ENCODE results near the gene KICS2. TPM values are rescaled to one million over a fixed set of nuclear protein-coding genes. Genes with fewer than 3 reads are reported as not detected.
"Not testable (repeated sequence)": the region's sequence is repeated elsewhere in the genome, so short reads cannot be mapped to it uniquely, and the experiment has no call there.

The KICS2 gene
- total and polyA plus RNA-seq, 4 donors: 3.4 to 7.0 (median 4.4) TPM

DNA sequence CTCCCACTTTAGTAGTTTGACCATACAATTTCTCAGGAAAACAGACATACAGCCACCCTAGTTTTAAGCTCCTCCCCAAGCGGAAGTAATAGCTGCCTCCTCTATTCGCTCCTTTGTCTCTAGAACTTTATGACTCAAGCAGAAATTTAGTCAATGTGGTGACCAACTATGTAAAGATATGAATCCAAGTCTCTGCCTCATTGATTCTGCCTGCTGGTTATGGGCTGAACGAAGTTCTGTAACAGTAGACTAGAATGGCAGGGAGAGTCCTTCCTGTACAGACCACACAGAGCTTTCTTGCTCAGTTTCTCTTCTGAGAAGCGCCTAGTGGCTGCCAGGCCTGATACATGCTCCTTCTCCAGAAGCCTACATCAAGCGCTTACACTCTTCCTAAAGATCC is 19.1 kb downstream of the KICS2 start:
- Histone ChIP-seq H3K36me3 (ENCODE audit: control insufficient read depth, insufficient read depth, low read length) (no peaks in the 10 kb centered on the region), H3K9me3 (ENCODE audit: control insufficient read depth, insufficient read depth, low read length) (no peaks in the 10 kb centered on the region), H3K4me1 (ENCODE audit: control insufficient read depth, insufficient read depth, low read length) (no peaks in the 10 kb centered on the region), H3K27ac (ENCODE audit: low read depth, low read length) (no peak overlapping the region), H3K4me3 (ENCODE audit: low read depth, low read length) (no peak overlapping the region), H3K27me3 (ENCODE audit: control insufficient read depth, insufficient read depth, low read length) (no peaks in the 10 kb centered on the region)
- 100% methylated on average over 1 of the region's 5 CpGs for WGBS (ENCODE audit: insufficient coverage)
- no peak for DNase-seq (ENCODE audit: low read depth in 4 of 6, low spot score in 6 of 6)

DNA sequence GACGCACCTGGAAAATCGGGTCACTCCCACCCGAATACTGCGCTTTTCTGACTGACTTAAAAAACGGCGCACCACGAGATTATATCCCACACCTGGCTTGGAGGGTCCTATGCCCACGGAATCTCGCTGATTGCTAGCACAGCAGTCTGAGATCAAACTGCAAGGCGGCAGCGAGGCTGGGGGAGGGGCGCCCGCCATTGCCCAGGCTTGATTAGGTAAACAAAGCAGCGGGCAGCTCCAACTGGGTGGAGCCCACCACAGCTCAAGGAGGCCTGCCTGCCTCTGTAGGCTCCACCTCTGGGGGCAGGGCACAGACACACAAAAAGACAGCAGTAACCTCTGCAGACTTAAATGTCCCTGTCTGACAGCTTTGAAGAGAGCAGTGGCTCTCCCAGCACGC is 26.3 kb downstream of the KICS2 start:
- H3K27me3 ChIP-seq (ENCODE audit: control insufficient read depth, insufficient read depth, low read length); DNase-seq (ENCODE audit: low read depth in 4 of 6, low spot score in 6 of 6); H3K36me3 ChIP-seq (ENCODE audit: control insufficient read depth, insufficient read depth, low read length); H3K9me3 ChIP-seq (ENCODE audit: control insufficient read depth, insufficient read depth, low read length); H3K4me1 ChIP-seq (ENCODE audit: control insufficient read depth, insufficient read depth, low read length); H3K27ac ChIP-seq (ENCODE audit: low read depth, low read length); H3K4me3 ChIP-seq (ENCODE audit: low read depth, low read length): not testable (repeated sequence)
- WGBS (ENCODE audit: insufficient coverage): no CpG with 5 or more reads among the region's 15 CpGs

DNA sequence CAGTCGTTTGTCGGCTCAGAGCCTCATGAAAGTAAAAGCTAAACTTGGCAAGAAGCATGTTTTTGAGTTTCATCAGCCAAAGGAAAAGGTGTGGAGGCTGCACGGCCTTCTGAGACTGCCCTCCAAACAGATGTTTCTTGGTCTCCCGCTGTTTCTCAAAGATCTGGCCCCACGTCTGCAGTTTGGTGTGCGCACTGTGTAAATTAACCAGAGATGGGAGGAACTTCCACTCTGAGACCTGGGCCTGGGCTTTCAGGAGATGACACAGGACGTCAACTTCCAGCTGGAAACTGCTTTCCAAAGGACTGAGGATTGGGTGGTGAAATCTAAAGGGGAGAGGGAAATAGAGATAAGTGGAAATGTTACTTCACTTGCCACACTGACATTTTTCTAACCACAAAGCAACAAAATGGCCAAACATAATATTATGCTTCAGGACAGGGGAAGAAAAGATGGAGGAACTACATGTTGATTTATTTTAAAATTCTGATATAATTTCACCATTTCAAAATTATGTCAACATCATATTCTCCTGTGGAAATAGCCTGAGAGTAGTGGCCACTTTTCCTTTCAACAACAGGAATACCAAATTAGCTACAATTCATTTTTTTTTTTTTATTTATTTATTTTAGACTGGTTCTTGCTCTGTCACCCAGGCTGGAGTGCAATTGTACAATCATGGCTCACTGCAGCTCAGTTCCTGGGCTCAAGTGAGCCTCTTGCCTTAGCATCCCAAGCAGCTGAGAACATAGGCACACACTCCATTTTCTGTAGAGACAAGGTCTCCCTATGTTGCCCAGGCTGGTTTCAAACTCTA is 27.6 kb downstream of the KICS2 start:
- Histone ChIP-seq H3K27me3 (ENCODE audit: control insufficient read depth, insufficient read depth, low read length) (no peaks in the 10 kb centered on the region), H3K36me3 (ENCODE audit: control insufficient read depth, insufficient read depth, low read length) (peaks cover 4% of the 10 kb centered on the region), H3K27ac (ENCODE audit: low read depth, low read length) (no peak overlapping the region), H3K4me1 (ENCODE audit: control insufficient read depth, insufficient read depth, low read length) (no peaks in the 10 kb centered on the region), H3K4me3 (ENCODE audit: low read depth, low read length) (no peak overlapping the region), H3K9me3 (ENCODE audit: control insufficient read depth, insufficient read depth, low read length) (no peaks in the 10 kb centered on the region)
- DNase-seq (ENCODE audit: low read depth in 4 of 6, low spot score in 6 of 6): peak in 1 of 6 donors; percentile 23
- 90% methylated on average over 7 of the region's 7 CpGs for WGBS (ENCODE audit: insufficient coverage)

DNA sequence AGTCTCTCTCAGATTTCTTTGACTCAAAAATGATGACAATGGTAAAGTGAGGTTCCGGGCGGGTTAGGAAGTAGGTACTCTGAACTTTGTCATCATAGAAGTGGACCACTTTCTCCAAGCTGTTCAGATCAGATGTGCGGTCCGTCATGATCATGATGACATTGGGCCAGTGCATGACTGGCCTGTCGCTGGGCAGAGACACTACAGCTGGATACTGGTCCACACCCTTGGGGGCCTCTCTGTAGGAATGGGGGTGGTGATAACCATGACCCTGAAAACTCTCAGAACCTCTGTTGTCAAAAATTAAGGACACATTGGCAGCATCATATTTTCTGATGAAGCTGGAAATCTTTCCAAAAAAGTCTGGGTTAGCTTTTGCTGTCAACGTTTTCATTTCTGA is 28.2 kb downstream of the KICS2 start:
- Histone ChIP-seq H3K4me1 (ENCODE audit: control insufficient read depth, insufficient read depth, low read length) (no peaks in the 10 kb centered on the region), H3K36me3 (ENCODE audit: control insufficient read depth, insufficient read depth, low read length) (peaks cover 4% of the 10 kb centered on the region), H3K27ac (ENCODE audit: low read depth, low read length) (no peak overlapping the region), H3K27me3 (ENCODE audit: control insufficient read depth, insufficient read depth, low read length) (no peaks in the 10 kb centered on the region), H3K4me3 (ENCODE audit: low read depth, low read length) (no peak overlapping the region), H3K9me3 (ENCODE audit: control insufficient read depth, insufficient read depth, low read length) (no peaks in the 10 kb centered on the region)
- no peak for DNase-seq (ENCODE audit: low read depth in 4 of 6, low spot score in 6 of 6)
- 97% methylated on average over 6 of the region's 6 CpGs for WGBS (ENCODE audit: insufficient coverage)

DNA sequence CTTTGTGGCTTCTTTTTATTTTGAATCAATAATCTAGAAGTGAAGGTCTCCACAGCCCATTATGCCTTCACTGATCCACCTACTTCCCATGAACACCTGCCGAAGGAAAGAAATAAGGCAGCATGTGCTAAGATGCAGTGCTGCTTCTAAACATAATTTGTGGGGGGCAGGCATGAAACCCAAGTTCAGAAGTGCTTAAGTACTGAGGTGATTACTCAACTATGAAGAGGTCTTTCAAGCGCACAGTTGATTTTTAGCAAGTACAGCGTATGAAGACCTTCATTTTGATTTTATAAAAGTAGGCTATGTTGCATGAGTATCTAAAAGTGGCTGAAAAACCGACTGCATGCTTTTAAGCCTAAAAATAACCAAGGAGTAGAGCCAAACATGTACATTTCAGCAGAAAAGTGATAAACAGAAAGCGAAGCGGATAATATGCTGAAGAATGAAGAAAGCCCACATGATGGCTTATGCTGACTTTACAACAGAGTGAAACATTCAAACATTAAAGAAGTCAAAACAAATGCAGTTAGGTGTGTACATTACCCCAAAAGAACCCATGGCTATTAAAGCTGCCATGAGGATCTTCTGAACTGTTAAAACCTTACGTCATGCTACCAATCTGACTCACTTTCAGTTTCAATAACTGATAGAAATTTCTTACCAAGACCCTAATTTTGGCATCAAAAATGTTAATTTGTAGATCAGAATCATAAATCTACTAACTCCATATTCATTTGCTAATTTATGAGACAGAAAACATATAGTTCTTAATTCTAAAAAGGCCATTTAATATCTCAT is 29.3 kb downstream of the KICS2 start:
- Histone ChIP-seq H3K27ac (ENCODE audit: low read depth, low read length) (no peak overlapping the region), H3K36me3 (ENCODE audit: control insufficient read depth, insufficient read depth, low read length) (peaks cover 4% of the 10 kb centered on the region), H3K9me3 (ENCODE audit: control insufficient read depth, insufficient read depth, low read length) (no peaks in the 10 kb centered on the region), H3K27me3 (ENCODE audit: control insufficient read depth, insufficient read depth, low read length) (no peaks in the 10 kb centered on the region), H3K4me3 (ENCODE audit: low read depth, low read length) (no peak overlapping the region), H3K4me1 (ENCODE audit: control insufficient read depth, insufficient read depth, low read length) (no peaks in the 10 kb centered on the region)
- 100% methylated on average over 2 of the region's 7 CpGs for WGBS (ENCODE audit: insufficient coverage)
- peak in 1 of 6 donors; percentile 43 for DNase-seq (ENCODE audit: low read depth in 4 of 6, low spot score in 6 of 6)

DNA sequence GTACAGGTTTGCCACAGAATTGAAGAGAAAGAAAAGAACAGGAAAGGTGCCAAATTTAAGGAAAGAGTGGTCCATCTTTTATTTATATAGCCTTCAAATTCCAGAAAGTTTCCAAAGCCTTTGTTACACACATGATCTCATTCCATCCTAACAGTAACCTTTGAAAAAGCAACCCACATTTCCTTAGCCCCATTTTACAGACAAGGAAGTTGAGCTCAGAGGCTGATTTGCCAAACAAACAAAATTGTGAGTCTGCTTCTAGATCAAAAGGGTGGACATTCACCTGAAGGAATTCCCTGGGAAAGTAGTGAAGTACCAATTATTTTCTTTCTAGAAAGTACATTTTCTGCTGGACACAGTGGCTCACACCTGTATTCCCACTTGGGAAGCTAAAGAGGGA is 32.0 kb downstream of the KICS2 start:
- Histone ChIP-seq H3K27ac (ENCODE audit: low read depth, low read length) (no peak overlapping the region), H3K27me3 (ENCODE audit: control insufficient read depth, insufficient read depth, low read length) (no peaks in the 10 kb centered on the region), H3K36me3 (ENCODE audit: control insufficient read depth, insufficient read depth, low read length) (peaks cover 4% of the 10 kb centered on the region), H3K4me3 (ENCODE audit: low read depth, low read length) (no peak overlapping the region), H3K9me3 (ENCODE audit: control insufficient read depth, insufficient read depth, low read length) (no peaks in the 10 kb centered on the region), H3K4me1 (ENCODE audit: control insufficient read depth, insufficient read depth, low read length) (no peaks in the 10 kb centered on the region)
- no peak for DNase-seq (ENCODE audit: low read depth in 4 of 6, low spot score in 6 of 6)

DNA sequence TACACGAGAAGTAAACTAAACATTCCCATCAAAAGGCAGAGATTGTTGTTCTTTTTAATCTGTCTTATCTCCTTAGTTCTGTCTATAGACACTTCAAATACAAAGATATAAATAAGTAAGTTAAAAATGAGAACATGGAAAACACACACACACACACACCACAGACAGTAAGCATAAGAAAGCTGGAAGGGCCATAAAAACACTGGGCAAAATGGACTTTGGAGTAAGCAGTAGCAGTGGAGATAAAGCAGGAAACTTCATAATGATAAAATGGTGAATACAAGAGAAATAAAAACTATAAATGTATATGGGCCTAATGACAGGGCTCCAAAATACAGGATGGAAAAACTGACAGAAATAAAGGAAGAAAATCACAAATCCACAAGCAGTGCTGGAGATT is 32.6 kb downstream of the KICS2 start:
- no peaks in the 10 kb centered on the region for H3K27me3 ChIP-seq (ENCODE audit: control insufficient read depth, insufficient read depth, low read length)
- H3K27ac ChIP-seq (ENCODE audit: low read depth, low read length): no peak overlapping the region
- H3K36me3 ChIP-seq (ENCODE audit: control insufficient read depth, insufficient read depth, low read length): peaks cover 4% of the 10 kb centered on the region
- H3K4me1 ChIP-seq (ENCODE audit: control insufficient read depth, insufficient read depth, low read length): no peaks in the 10 kb centered on the region
- H3K4me3 ChIP-seq (ENCODE audit: low read depth, low read length): no peak overlapping the region
- WGBS (ENCODE audit: insufficient coverage): no CpG with 5 or more reads among the region's 1 CpG
- H3K9me3 ChIP-seq (ENCODE audit: control insufficient read depth, insufficient read depth, low read length): no peaks in the 10 kb centered on the region
- no peak for DNase-seq (ENCODE audit: low read depth in 4 of 6, low spot score in 6 of 6)

DNA sequence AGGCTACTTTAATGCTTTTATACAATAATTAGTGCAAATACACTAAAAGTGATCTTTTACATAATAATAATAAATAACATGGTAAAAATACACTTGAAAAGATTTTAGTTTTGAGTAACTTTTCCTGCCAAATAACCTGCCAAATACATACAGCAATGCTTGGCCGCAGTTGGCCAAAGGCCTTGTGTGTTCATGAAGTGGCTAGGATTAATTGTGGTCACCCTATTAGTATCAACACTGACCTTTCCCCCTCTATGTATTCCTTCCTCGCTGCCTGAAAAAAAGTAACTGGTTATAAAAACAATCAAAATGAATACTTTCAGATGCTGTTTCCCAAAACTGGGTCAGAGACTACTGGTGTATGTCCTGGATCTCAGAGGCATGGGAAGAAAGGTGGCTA is 34.3 kb downstream of the KICS2 start:
- H3K36me3 ChIP-seq (ENCODE audit: control insufficient read depth, insufficient read depth, low read length): no peaks in the 10 kb centered on the region
- no peak overlapping the region for H3K27ac ChIP-seq (ENCODE audit: low read depth, low read length)
- no peak for DNase-seq (ENCODE audit: low read depth in 4 of 6, low spot score in 6 of 6)
- H3K27me3 ChIP-seq (ENCODE audit: control insufficient read depth, insufficient read depth, low read length): no peaks in the 10 kb centered on the region
- H3K4me1 ChIP-seq (ENCODE audit: control insufficient read depth, insufficient read depth, low read length): no peaks in the 10 kb centered on the region
- H3K9me3 ChIP-seq (ENCODE audit: control insufficient read depth, insufficient read depth, low read length): no peaks in the 10 kb centered on the region
- no CpG with 5 or more reads among the region's 2 CpGs for WGBS (ENCODE audit: insufficient coverage)
- H3K4me3 ChIP-seq (ENCODE audit: low read depth, low read length): no peak overlapping the region

DNA sequence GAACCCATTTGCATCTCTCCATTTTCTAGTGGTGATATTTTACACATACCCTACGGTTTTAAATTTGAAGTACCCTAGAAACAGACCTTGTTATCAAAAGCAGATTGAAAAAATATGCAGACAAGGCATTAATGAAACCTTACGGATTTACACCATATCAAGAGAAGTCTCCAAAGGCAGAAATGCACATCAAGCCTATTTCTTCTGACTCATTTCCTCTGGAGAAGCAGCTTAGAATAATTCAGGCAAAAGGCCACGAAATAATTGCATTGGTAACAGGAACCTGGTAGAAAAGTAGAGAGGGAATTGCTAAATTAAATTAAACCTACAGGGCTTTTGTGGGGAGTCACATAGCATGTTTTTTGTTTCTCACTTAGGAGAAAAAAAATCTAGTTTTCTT is 34.7 kb downstream of the KICS2 start:
- Histone ChIP-seq H3K9me3 (ENCODE audit: control insufficient read depth, insufficient read depth, low read length) (no peaks in the 10 kb centered on the region), H3K4me1 (ENCODE audit: control insufficient read depth, insufficient read depth, low read length) (no peaks in the 10 kb centered on the region)
- no CpG with 5 or more reads among the region's 3 CpGs for WGBS (ENCODE audit: insufficient coverage)

DNA sequence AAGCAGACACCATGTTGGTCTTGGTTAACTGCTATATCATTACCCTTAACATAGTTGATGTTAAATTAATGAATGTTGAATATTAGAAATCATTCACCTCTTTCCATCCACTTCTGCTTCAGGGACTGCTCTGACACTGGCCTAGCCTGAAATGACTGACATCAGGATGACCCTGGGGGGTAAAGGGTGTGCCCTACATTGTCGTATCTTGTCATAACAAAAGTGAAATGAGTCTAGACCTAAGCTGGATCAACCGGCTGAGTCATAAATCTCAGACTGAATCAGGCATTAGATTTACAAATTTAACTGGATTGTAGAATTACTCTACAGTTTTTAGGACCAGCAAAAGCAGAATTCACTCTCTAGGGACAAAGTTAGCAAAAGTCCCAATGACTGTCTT is 35.3 kb downstream of the KICS2 start:
- Histone ChIP-seq H3K4me3 (ENCODE audit: low read depth, low read length) (no peak overlapping the region), H3K4me1 (ENCODE audit: control insufficient read depth, insufficient read depth, low read length) (no peaks in the 10 kb centered on the region), H3K36me3 (ENCODE audit: control insufficient read depth, insufficient read depth, low read length) (no peaks in the 10 kb centered on the region), H3K27me3 (ENCODE audit: control insufficient read depth, insufficient read depth, low read length) (no peaks in the 10 kb centered on the region), H3K27ac (ENCODE audit: low read depth, low read length) (no peak overlapping the region), H3K9me3 (ENCODE audit: control insufficient read depth, insufficient read depth, low read length) (no peaks in the 10 kb centered on the region)
- 60% methylated on average over 1 of the region's 2 CpGs for WGBS (ENCODE audit: insufficient coverage)
- no peak for DNase-seq (ENCODE audit: low read depth in 4 of 6, low spot score in 6 of 6)

More for the DNA sequence above, 34.7 kb downstream of the KICS2 start:
- Histone ChIP-seq H3K36me3 (ENCODE audit: control insufficient read depth, insufficient read depth, low read length) (no peaks in the 10 kb centered on the region), H3K27me3 (ENCODE audit: control insufficient read depth, insufficient read depth, low read length) (no peaks in the 10 kb centered on the region), H3K4me3 (ENCODE audit: low read depth, low read length) (no peak overlapping the region), H3K27ac (ENCODE audit: low read depth, low read length) (no peak overlapping the region)
- DNase-seq (ENCODE audit: low read depth in 4 of 6, low spot score in 6 of 6): no peak

All from spinal cord (tissue), 10 donors.